MCF 10A (cell line): ENCODE measurements around the gene NDRG3. TPM values are rescaled to one million over a fixed set of nuclear protein-coding genes. Genes with fewer than 3 reads are reported as not detected.
"Not testable (repeated sequence)": the region's sequence is repeated elsewhere in the genome, so short reads cannot be mapped to it uniquely, and the experiment has no call there.

Experiments
- BruUV-seq: library from RNA; stranded (reverse); fragments of 400-500 nt; replicated peaks from 2 replicates; lab custom pipeline; 2021; lab: Mats Ljungman, UMichigan
- CTCF ChIA-PET: fragments of 300-600 bp; sonication (Branson Sonifier 250); formaldehyde crosslinking; extraction: SDS; loops from one replicate; lab custom pipeline; 2021; ENCODE audit warnings: antibody characterized with exemption, inconsistent platforms; lab: Yijun Ruan, JAX
- POLR2A ChIA-PET: fragments of 300-600, 350-650 bp; sonication (Branson Sonifier 250); formaldehyde crosslinking; extraction: SDS; loops from one replicate; lab custom pipeline; 2020; ENCODE audit warnings: antibody characterized with exemption, inconsistent platforms; lab: Yijun Ruan, JAX
- DNase-seq: peaks from one replicate; pipeline ENCODE4 v3.0.0-alpha.2; 2018; ENCODE audit not compliant: unreplicated experiment
- H3K27ac Mint-ChIP-seq: one replicate; pipeline ENCODE4 v1.8.0; 2022; ENCODE audit warnings: mild to moderate bottlenecking, low read depth, mixed read lengths; ENCODE audit not compliant: unreplicated experiment
- H3K27me3 Mint-ChIP-seq: one replicate; pipeline ENCODE4 v1.8.0; 2022; ENCODE audit warnings: mixed read lengths; ENCODE audit not compliant: insufficient read depth, unreplicated experiment
- H3K36me3 Mint-ChIP-seq: one replicate; pipeline ENCODE4 v1.8.0; 2022; ENCODE audit warnings: mild to moderate bottlenecking, moderate library complexity, mixed read lengths; ENCODE audit not compliant: insufficient read depth, unreplicated experiment
- H3K4me1 Mint-ChIP-seq: one replicate; pipeline ENCODE4 v1.8.0; 2022; ENCODE audit warnings: mixed read lengths; ENCODE audit not compliant: insufficient read depth, unreplicated experiment
- H3K4me3 Mint-ChIP-seq: one replicate; pipeline ENCODE4 v1.8.0; 2022; ENCODE audit warnings: mild to moderate bottlenecking, moderate library complexity, mixed read lengths; ENCODE audit not compliant: unreplicated experiment
- H3K9me3 Mint-ChIP-seq: one replicate; pipeline ENCODE4 v1.8.0; 2022; ENCODE audit warnings: mixed read lengths; ENCODE audit not compliant: unreplicated experiment
- CTCF ChIP-seq: fragments of 200-600 bp; IDR thresholded peaks from one replicate; pipeline ENCODE4 v1.8.0; 2022; ENCODE audit warnings: antibody characterized with exemption, mild to moderate bottlenecking; ENCODE audit not compliant: unreplicated experiment
- intact Hi-C: fragments of 100-400 bp; cut with micrococcal nuclease; formaldehyde crosslinking; loops from 2 replicates; pipeline ENCODE4 v1.14.1; 2022
- total RNA-seq: library from RNA; stranded (reverse); gene quantifications from 2 replicates; pipeline ENCODE4 v1.2.3, GENCODE V29; 2022

The NDRG3 gene
- total RNA-seq, 1 experiment from 2014 or later: 10.3 TPM

- Mint-ChIP-seq H3K4me1 (no peaks in the 10 kb centered on the region), H3K27ac (no peak overlapping the region), H3K4me3 (no peak overlapping the region), H3K27me3 (no peaks in the 10 kb centered on the region), H3K9me3 (no peaks in the 10 kb centered on the region), H3K36me3 (peaks cover 6% of the 10 kb centered on the region)
- TF ChIP-seq CTCF: no peak
- ChIA-PET CTCF (interaction anchor here (0.7 to 1.0 kb wide), 3 partner anchors 44 to 794 kb away, joined by 3 to 4 read pairs (median 3); no protein-coding TSS in a partner anchor), POLR2A (interaction anchor here (0.6 to 0.7 kb wide), 2 partner anchors 17 to 211 kb away, joined by 3 read pairs; no protein-coding TSS in a partner anchor)
- BruUV-seq: no TSS peak
- no peak for DNase-seq
- intact Hi-C loops: no loop called here
These were observed 33.1 kb downstream of the NDRG3 start for GRCh38 chr20:36712775-36713174.

- TF ChIP-seq CTCF: no peak
- ChIA-PET CTCF (interaction anchor here (1.1 to 1.7 kb wide), 3 partner anchors 8 to 20 kb away, joined by 3 to 5 read pairs (median 4); no protein-coding TSS in a partner anchor), POLR2A (no interaction called here)
- Mint-ChIP-seq H3K9me3 (no peaks in the 10 kb centered on the region), H3K27me3 (no peaks in the 10 kb centered on the region), H3K4me3 (no peak overlapping the region), H3K27ac (no peak overlapping the region), H3K36me3 (peaks cover 7% of the 10 kb centered on the region), H3K4me1 (no peaks in the 10 kb centered on the region)
- BruUV-seq: no TSS peak
- intact Hi-C loops: no loop called here
- DNase-seq: no peak
These were observed 36.8 kb downstream of the NDRG3 start for GRCh38 chr20:36709126-36709525.

- no peak overlapping the region for H3K27ac Mint-ChIP-seq
These were observed 42.4 kb downstream of the NDRG3 start for GRCh38 chr20:36703530-36703929.

GRCh38 chr20:36700438-36700837, 45.5 kb downstream of the NDRG3 start:
- peaks cover 19% of the 10 kb centered on the region for H3K36me3 Mint-ChIP-seq
- no peaks in the 10 kb centered on the region for H3K4me1 Mint-ChIP-seq
- H3K4me3 Mint-ChIP-seq: no peak overlapping the region
- intact Hi-C loops: no loop called here
- POLR2A ChIA-PET: no interaction called here
- TF ChIP-seq CTCF: no peak
- BruUV-seq: no TSS peak
- no peak overlapping the region for H3K27ac Mint-ChIP-seq
- H3K9me3 Mint-ChIP-seq: no peaks in the 10 kb centered on the region
- CTCF ChIA-PET: interaction anchor here (0.6 to 1.2 kb wide), 2 partner anchors 130 to 162 kb away, joined by 3 to 4 read pairs; no protein-coding TSS in a partner anchor
- DNase-seq: no peak
- H3K27me3 Mint-ChIP-seq: no peaks in the 10 kb centered on the region

More at GRCh38 chr20:36703530-36703929, 42.4 kb downstream of the NDRG3 start:
- CTCF ChIA-PET: interaction anchor here (0.5 kb wide), 1 partner anchor 53 kb away, joined by 3 read pairs; no protein-coding TSS in a partner anchor
- POLR2A ChIA-PET: interaction anchor here (0.6 to 0.9 kb wide), 3 partner anchors 41 to 961 kb away, joined by 3 to 4 read pairs (median 3); no protein-coding TSS in a partner anchor
- no peak overlapping the region for H3K4me3 Mint-ChIP-seq
- H3K9me3 Mint-ChIP-seq: no peaks in the 10 kb centered on the region
- H3K27me3 Mint-ChIP-seq: no peaks in the 10 kb centered on the region
- no peak for TF ChIP-seq CTCF
- no TSS peak for BruUV-seq
- peaks cover 19% of the 10 kb centered on the region for H3K36me3 Mint-ChIP-seq
- no peak for DNase-seq
- H3K4me1 Mint-ChIP-seq: no peaks in the 10 kb centered on the region
- intact Hi-C loops: no loop called here

GRCh38 chr20:36695467-36695866, 50.4 kb downstream of the NDRG3 start:
- H3K4me3 Mint-ChIP-seq, H3K27ac Mint-ChIP-seq, H3K36me3 Mint-ChIP-seq, DNase-seq, H3K4me1 Mint-ChIP-seq, H3K27me3 Mint-ChIP-seq, BruUV-seq, intact Hi-C loops, H3K9me3 Mint-ChIP-seq: not testable (repeated sequence)
- CTCF ChIA-PET: interaction anchor here (0.6 kb wide), 1 partner anchor 12 kb away, joined by 3 read pairs; no protein-coding TSS in a partner anchor
- POLR2A ChIA-PET: interaction anchor here (0.8 kb wide), 1 partner anchor 17 kb away, joined by 4 read pairs; no protein-coding TSS in a partner anchor
